Urinary bladder (tissue), 4 donors: Measurements from ENCODE around the gene SGF29. TPM values are rescaled to one million over a fixed set of nuclear protein-coding genes. Genes with fewer than 3 reads are reported as not detected.
"Not testable (repeated sequence)": the region's sequence is repeated elsewhere in the genome, so short reads cannot be mapped to it uniquely, and the experiment has no call there.

Experiments used
- DNase-seq: peaks from one replicate; pipeline ENCODE4 v3.0.0-alpha.2; 2015; ENCODE audit errors: extremely low spot score
- H3K27ac ChIP-seq: one replicate; pipeline ENCODE4 v1.5.1; 2013; ENCODE audit warnings: low read depth, mild to moderate bottlenecking, moderate library complexity
- H3K36me3 ChIP-seq: one replicate; pipeline ENCODE4 v1.6.1; 2013; ENCODE audit warnings: mild to moderate bottlenecking, moderate library complexity; ENCODE audit not compliant: insufficient read depth
- H3K4me1 ChIP-seq: one replicate; pipeline ENCODE4 v1.6.1; 2013; ENCODE audit warnings: mild to moderate bottlenecking, moderate library complexity; ENCODE audit not compliant: insufficient read depth
- H3K4me3 ChIP-seq: one replicate; pipeline ENCODE4 v1.5.1; 2013; ENCODE audit warnings: low read depth, low read length
- WGBS: extraction: QIAGEN DNeasy Blood & Tissue Kit; methylation state at CpG from one replicate; pipeline ENCODE4 v1.1.7; 2013; 5-methylcytosine and 5-hydroxymethylcytosine counted together
- polyA plus RNA-seq: library from polyadenylated mRNA; stranded (reverse); fragments of 200-250 nt; gene quantifications from one replicate; pipeline ENCODE4 v1.2.3, GENCODE V29; 2013
- total RNA-seq: library from RNA; depleted of rRNA; stranded (reverse); fragments of >200 nt; gene quantifications from one replicate; pipeline ENCODE4 v1.2.3, GENCODE V29; 2014
- donor health status: healthy with polysubstance abuse.
- donor health status: healthy.

The SGF29 gene
- total and polyA plus RNA-seq, 2 donors, result 13.9 to 42.7 TPM

DNA sequence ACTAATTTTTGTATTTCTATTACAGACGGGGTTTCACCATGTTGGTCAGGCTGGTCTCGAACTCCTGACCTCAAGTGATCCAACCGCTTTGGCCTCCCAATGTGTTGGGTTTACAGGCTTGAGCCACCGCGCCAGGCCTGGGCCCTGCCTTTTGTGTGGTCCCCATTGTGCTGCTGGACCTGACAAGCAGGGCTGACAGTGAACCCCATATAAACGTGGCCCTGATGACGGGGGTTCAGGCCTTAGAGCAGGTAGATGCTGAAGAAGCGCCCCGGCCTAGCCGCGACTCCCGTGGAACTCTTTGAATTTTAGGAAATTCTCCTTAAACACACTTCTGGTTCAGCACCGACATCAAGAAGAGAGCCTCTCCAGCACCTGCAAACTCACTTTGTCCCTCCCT lies 47.9 kb downstream of the SGF29 start:
- WGBS, result 92% methylated on average over 11 of the region's 13 CpGs
- H3K27ac ChIP-seq, H3K4me1 ChIP-seq, DNase-seq, H3K4me3 ChIP-seq, H3K36me3 ChIP-seq: not testable (repeated sequence)

- not testable (repeated sequence) for H3K36me3 ChIP-seq, H3K27ac ChIP-seq, DNase-seq, H3K4me3 ChIP-seq, H3K4me1 ChIP-seq
- WGBS, result 77% methylated on average over 5 of the region's 10 CpGs
These were observed 48.3 kb downstream of the SGF29 start for GRCh38 chr16:28602062-28602461.

DNA sequence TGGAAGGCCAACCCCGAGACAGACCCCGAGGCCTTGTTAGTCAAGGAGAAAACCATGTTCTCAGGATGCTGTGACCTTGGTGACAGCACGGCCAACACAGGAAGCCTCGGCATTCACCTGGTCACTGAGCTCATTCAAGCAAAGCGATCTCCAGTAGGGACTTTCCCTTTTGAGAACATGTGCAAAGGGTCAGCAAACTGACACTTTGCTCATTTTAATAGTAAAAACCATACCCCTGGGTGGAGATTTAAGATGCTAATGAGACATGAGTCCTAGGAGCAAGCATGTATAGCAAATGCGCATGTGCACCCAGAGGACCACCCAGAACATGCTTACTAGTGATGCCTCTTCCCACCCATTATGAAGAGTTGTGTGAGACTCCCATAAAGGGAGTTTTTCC lies 48.8 kb downstream of the SGF29 start:
- H3K4me3 ChIP-seq, result no peak overlapping the region
- no peaks in the 10 kb centered on the region for H3K36me3 ChIP-seq
- H3K27ac ChIP-seq, result no peak overlapping the region
- H3K4me1 ChIP-seq, result no peaks in the 10 kb centered on the region
- WGBS, result 83% methylated on average over 5 of the region's 6 CpGs
- no peak for DNase-seq

GRCh38 chr16:28603381-28604185 lies 49.9 kb downstream of the SGF29 start:
- Histone ChIP-seq H3K4me1 (no peaks in the 10 kb centered on the region), H3K36me3 (no peaks in the 10 kb centered on the region), H3K4me3 (no peak overlapping the region), H3K27ac (no peak overlapping the region)
- DNase-seq, result no peak
- 79% methylated on average over 11 of the region's 11 CpGs for WGBS

DNA sequence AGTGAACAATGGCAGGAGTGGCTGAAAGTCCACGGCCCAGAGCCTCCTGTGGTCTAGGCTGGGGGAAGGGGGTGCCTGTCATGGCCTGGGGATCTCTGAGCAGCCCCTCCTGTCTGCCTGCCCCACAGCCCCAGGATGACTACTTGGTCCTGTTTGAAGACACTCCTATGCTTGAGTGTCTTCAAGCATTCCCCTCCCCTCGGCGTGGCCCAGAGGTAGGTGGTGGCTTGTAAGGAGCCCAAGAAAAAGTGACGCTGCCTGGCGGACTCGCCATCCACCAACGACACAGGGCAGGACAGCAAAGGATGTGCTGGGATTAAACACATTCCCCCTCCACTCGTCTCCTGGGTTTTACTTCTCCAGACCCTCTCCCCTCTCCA lies 50.5 kb downstream of the SGF29 start:
- no peak for DNase-seq
- 72% methylated on average over 8 of the region's 8 CpGs for WGBS
- Histone ChIP-seq H3K4me3 (no peak overlapping the region), H3K4me1 (no peaks in the 10 kb centered on the region), H3K36me3 (no peaks in the 10 kb centered on the region), H3K27ac (no peak overlapping the region)

GRCh38 chr16:28606291-28607115 lies 52.8 kb downstream of the SGF29 start:
- H3K27ac ChIP-seq, result no peak overlapping the region
- H3K36me3 ChIP-seq, result no peaks in the 10 kb centered on the region
- DNase-seq, result no peak
- H3K4me1 ChIP-seq, result no peaks in the 10 kb centered on the region
- 94% methylated on average over 16 of the region's 16 CpGs for WGBS
- H3K4me3 ChIP-seq, result no peak overlapping the region

DNA sequence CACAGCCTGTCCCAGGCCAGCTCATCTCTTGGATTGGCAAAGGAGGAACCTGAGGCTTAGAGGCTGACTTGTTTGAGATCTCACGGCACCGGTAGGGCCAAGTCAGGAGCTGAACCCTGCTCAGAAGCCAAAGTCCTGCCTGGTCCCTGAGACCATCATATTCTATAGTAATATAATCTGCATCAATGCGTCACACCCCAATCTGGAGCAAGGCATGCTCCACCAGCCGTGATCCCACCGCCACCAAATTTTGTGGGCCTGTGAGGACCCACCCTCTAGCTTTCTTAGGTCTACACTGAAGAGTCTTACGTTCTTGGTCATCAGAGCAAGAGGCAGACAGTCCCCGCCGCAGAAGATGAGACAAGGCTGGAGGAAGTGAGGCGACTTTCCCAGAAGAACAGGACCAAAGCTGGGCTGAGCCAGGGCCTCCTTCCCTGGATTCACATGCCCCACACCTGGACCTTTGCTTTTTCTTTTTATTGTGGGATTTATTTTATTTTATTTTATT lies 53.5 kb downstream of the SGF29 start:
- Histone ChIP-seq H3K4me3 (no peak overlapping the region), H3K27ac (no peak overlapping the region), H3K36me3 (no peaks in the 10 kb centered on the region), H3K4me1 (no peaks in the 10 kb centered on the region)
- 94% methylated on average over 9 of the region's 9 CpGs for WGBS
- no peak for DNase-seq

GRCh38 chr16:28607681-28608495 lies 54.2 kb downstream of the SGF29 start:
- not testable (repeated sequence) for H3K4me1 ChIP-seq, DNase-seq, H3K36me3 ChIP-seq, H3K27ac ChIP-seq, H3K4me3 ChIP-seq
- WGBS, result 93% methylated on average over 10 of the region's 10 CpGs

DNA sequence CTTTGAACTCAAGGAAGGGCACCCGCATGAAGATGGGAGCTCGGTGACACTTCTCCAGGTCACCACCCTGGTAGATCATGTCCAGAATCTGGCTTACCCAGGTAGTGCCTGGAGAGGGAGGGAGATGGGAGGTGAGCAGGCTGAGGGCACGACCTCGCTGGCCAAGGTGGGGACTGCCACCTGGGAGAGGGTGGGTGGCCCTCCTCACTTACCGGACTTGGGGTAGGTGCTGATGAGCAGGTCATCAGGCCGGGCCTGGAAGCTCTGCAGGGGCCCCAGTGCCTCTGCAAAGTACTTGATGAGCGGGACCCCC lies 54.7 kb downstream of the SGF29 start:
- H3K27ac ChIP-seq, H3K36me3 ChIP-seq, H3K4me1 ChIP-seq, DNase-seq, H3K4me3 ChIP-seq: not testable (repeated sequence)
- WGBS, result 93% methylated on average over 6 of the region's 7 CpGs

DNA sequence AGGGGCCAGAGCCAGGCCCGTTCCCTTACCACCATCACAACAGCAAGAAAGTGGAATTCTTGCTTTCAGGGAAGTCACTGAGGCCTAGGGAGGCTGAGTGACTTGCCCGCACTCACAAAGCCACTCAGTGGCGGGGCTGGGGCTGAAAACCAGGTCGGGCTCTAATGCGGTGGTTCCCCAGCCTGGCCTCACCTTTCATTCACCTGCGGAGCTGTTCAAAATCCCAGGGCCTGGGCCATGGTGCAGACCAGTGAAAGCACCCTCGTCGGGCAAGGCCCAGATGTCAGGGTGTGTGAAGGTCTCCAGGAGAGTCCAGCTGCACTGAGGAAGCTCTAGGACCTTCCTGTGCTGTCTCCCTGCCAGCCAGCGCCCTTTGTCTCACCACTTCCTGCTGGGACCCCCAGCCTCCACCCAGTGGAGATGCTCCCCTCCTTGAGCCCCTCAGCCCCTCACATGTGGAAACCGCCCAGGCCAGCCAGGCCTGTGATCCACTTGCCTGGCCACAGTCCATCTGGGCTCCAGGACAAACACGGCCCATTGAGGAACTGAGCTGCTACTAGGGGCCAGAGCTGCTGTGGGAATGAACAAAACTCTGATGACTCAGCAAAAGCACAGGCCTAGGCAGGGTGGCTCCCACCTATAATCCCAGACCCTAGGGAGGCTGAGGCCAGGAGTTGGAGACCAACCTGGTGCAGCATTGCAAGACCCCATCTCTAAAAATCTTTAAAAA lies 55.3 kb downstream of the SGF29 start:
- H3K4me1 ChIP-seq, H3K36me3 ChIP-seq, H3K27ac ChIP-seq, H3K4me3 ChIP-seq, DNase-seq: not testable (repeated sequence)
- 80% methylated on average over 11 of the region's 11 CpGs for WGBS

- WGBS, result 41% methylated on average over 11 of the region's 11 CpGs
- Histone ChIP-seq H3K4me1 (no peaks in the 10 kb centered on the region), H3K4me3 (no peak within 1 kb of the TSS), H3K27ac (no peak within 1 kb of the TSS), H3K36me3 (no peaks in the 10 kb centered on the region)
- DNase-seq, result no peak
These were observed 56.2 kb downstream of the SGF29 start, which contains the start of gene SULT1A1 for GRCh38 chr16:28609631-28610594. Gene SULT1A1 (minus strand): TSS chr16:28610044. CDS start chr16:28608855, 1,189 bp downstream.

DNA sequence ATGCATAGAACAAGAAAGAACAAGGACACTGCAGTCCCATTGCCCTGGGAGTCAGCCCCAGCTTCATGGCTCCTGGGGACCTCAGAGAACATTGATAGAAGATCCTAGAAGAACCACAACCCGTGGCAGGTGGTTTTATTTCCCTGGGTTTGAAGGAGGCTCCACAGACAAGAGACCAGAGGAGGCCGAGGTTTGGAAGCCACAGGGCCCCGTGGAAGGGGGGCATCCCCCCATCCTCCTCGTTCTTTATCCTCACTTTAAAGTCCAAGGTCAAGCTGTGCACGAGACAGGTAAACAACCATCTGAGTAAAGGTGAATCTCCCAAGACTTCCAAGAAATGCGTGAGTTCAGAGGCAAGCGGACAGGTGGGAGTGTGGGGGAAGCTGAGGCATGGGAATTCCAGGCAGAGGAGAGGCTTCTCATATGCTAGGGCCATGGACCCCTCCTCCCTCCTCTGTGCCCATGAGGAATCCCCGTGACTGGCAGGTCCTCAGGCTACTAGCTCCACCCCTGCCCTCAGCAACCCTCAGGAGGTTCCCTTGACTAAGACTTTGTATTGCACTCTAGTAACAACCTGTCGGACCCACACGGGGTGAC lies 57.0 kb downstream of the SGF29 start:
- Histone ChIP-seq H3K36me3 (no peaks in the 10 kb centered on the region), H3K4me3 (no peak overlapping the region), H3K27ac (no peak overlapping the region), H3K4me1 (no peaks in the 10 kb centered on the region)
- DNase-seq, result no peak
- 81% methylated on average over 10 of the region's 10 CpGs for WGBS
